HepG2 (cell line): Measurements from ENCODE around the gene C1orf50. TPM values are rescaled to one million over a fixed set of nuclear protein-coding genes. Genes with fewer than 3 reads are reported as not detected.

Source experiments
- CREM ChIP-seq, 2 experiments: sonication (generic) in 1 of 2; formaldehyde crosslinking in 1 of 2; IDR thresholded peaks; 2 replicates each; pipeline versions ENCODE4 v1.4.0 to v1.6.1; 2016 to 2020; ENCODE audit warnings: antibody characterized with exemption in 1 of 2, mild to moderate bottlenecking in 1 of 2, missing genetic modification reagents in 1 of 2
- ETV5 ChIP-seq: IDR thresholded peaks from 2 replicates; pipeline ENCODE4 v1.6.1; 2018; ENCODE audit warnings: missing biosample characterization, missing genetic modification reagents, inconsistent platforms, borderline replicate concordance
- FOXK2 ChIP-seq: fragments of 450-650 bp; IDR thresholded peaks from 2 replicates; pipeline ENCODE4 v1.6.1; 2016
- MAF1 ChIP-seq: sonication (generic); formaldehyde crosslinking; IDR thresholded peaks from 2 replicates; pipeline ENCODE4 v1.5.0; 2020; ENCODE audit warnings: missing genetic modification reagents, borderline replicate concordance
- NFYB ChIP-seq: sonication (generic); formaldehyde crosslinking; IDR thresholded peaks from 2 replicates; pipeline ENCODE4 v1.4.0; 2020; ENCODE audit warnings: missing genetic modification reagents
- NONO ChIP-seq, 2 experiments: fragments of 450-650 bp in 1 of 2; sonication (generic) in 1 of 2; formaldehyde crosslinking in 1 of 2; IDR thresholded peaks in 1 of 2; conservative IDR thresholded peaks in 1 of 2; 2 replicates each; pipeline versions ENCODE4 v1.6.1 to v1.8.0; 2017 to 2022; ENCODE audit warnings: mild to moderate bottlenecking in 1 of 2, missing genetic modification reagents in 1 of 2, moderate library complexity in 1 of 2
- SIX1 ChIP-seq: sonication (generic); formaldehyde crosslinking; IDR thresholded peaks from 2 replicates; pipeline ENCODE4 v1.4.0; 2020; ENCODE audit warnings: missing genetic modification reagents, borderline replicate concordance
- SRSF9 ChIP-seq: fragments of 200-400 bp; formaldehyde crosslinking; IDR thresholded peaks from 2 replicates; pipeline ENCODE4 v1.6.1; 2018; ENCODE audit warnings: borderline replicate concordance, mild to moderate bottlenecking, low read depth, low read length; ENCODE audit not compliant: insufficient read depth, poor library complexity, severe bottlenecking
- TAF15 ChIP-seq: fragments of 200-400 bp; formaldehyde crosslinking; IDR thresholded peaks from one replicate; pipeline ENCODE4 v1.6.1; 2018; ENCODE audit warnings: mild to moderate bottlenecking, low read depth, low read length; ENCODE audit not compliant: poor library complexity, severe bottlenecking
- ZC3H13 ChIP-seq: sonication (generic); formaldehyde crosslinking; IDR thresholded peaks from 2 replicates; pipeline ENCODE4 v1.8.1; 2023; ENCODE audit warnings: mild to moderate bottlenecking, missing genetic modification reagents, moderate library complexity
- ZNF121 ChIP-seq: sonication (generic); formaldehyde crosslinking; IDR thresholded peaks from 2 replicates; pipeline ENCODE4 v1.5.0; 2020; ENCODE audit warnings: mild to moderate bottlenecking, missing genetic modification reagents
- ZNF446 ChIP-seq: sonication (generic); formaldehyde crosslinking; IDR thresholded peaks from 2 replicates; pipeline ENCODE4 v1.5.0; 2020; ENCODE audit warnings: mild to moderate bottlenecking, missing genetic modification reagents
- ZNF619 ChIP-seq: sonication (generic); formaldehyde crosslinking; IDR thresholded peaks from 2 replicates; pipeline ENCODE4 v1.4.0; 2020; ENCODE audit warnings: mild to moderate bottlenecking, missing genetic modification reagents
- polyA plus RNA-seq, 8 experiments: library from polyadenylated mRNA; depleted of rRNA in 3 of 8; stranded (reverse) in 7 of 8; unstranded in 1 of 8; fragments of >200 nt; fragmentation: Illumina TruSeq in 4 of 8; extraction: Trizol in 4 of 8; gene quantifications; 2 replicates each; pipeline versions ENCODE4 v1.2.1 to v1.2.3, GENCODE V29; 2011 to 2016; ENCODE audit warnings: low read depth in 4 of 8, missing spikeins in 1 of 8, mixed read lengths in 1 of 8; ENCODE audit not compliant: insufficient read depth in 1 of 8
- total RNA-seq, 5 experiments: library from RNA; depleted of rRNA; stranded (reverse); fragments of >200 nt; fragmentation: Illumina TruSeq; extraction: Trizol; gene quantifications; 2 replicates each; pipeline ENCODE4 v1.2.3, GENCODE V29; 2016; ENCODE audit warnings: low read depth in 1 of 5
- TF ChIP-seq, protein P1 (sequence below): sonication (generic); formaldehyde crosslinking; IDR thresholded peaks from 2 replicates; pipeline ENCODE4 v1.4.0; 2020; ENCODE audit warnings: mild to moderate bottlenecking, missing genetic modification reagents
- TF ChIP-seq, protein P2 (sequence below): sonication (generic); formaldehyde crosslinking; IDR thresholded peaks from 2 replicates; pipeline ENCODE4 v1.4.0; 2020; ENCODE audit warnings: missing genetic modification reagents; ENCODE audit errors: not compliant biosample characterization
- TF ChIP-seq, protein P3 (sequence below): sonication (generic); formaldehyde crosslinking; IDR thresholded peaks from 2 replicates; pipeline ENCODE4 v1.4.0; 2020; ENCODE audit warnings: missing genetic modification reagents
- TF ChIP-seq, protein P4 (sequence below): sonication (generic); formaldehyde crosslinking; IDR thresholded peaks from 2 replicates; pipeline ENCODE4 v1.5.0; 2020; ENCODE audit warnings: missing genetic modification reagents
- TF ChIP-seq, protein P5 (sequence below): sonication (generic); formaldehyde crosslinking; IDR thresholded peaks from 2 replicates; pipeline ENCODE4 v1.8.0; 2023; ENCODE audit warnings: mild to moderate bottlenecking, missing genetic modification reagents

The C1orf50 gene
- total and polyA plus RNA-seq, 2 of the 13 experiments (the other 11 are each of a cell fraction or from before 2014, with no cell fraction given): 4.3 to 4.8 TPM

DNA sequence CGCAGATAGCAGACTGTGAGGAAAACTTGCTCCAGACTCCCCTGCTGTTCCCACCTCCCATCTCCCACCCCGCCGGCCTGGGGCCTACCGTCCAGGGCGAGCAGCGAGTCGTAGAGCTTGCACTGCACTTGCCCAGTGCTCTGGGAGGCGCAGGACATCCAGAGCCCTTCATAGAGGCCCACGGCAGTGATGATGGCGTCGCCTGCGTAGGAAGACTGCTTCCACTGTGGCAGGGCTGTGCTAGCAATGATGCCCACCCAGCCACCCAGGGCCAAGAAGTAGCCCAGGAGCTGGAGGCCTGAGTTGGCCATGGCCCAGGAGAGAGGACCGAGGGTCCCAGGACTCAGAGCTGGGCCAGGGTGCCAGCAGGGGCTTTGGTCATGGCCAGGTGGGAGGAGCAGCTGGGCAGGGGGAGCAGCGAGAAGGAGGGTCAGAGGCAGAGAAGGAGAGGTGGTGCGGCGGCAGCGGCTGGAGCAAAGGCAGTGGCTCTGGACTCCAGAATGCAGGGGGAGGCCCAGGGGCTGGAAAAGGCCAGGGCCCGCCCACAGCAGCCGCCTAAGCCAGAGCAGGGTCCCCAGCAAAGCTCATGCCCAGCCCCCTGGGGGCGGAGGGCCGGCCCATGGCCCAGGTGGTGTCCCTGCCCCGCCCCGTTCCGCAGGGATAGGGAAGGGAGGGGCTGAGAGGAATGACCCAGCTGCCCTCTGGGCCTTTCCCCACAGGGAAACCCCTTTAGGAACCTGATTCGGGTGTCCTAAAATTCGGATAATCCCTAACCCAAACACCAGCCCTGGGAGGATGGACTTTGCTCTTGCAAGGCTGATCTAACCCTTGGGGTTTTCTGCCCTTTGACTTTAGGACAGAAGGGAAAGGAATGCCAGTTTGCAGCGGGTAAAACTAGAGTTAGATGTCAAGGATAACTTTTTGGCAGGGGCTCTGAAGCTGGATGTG is 27.0 kb upstream of the C1orf50 start, which contains the start of gene CLDN19 (continued):
- TF ChIP-seq, protein P1, sequence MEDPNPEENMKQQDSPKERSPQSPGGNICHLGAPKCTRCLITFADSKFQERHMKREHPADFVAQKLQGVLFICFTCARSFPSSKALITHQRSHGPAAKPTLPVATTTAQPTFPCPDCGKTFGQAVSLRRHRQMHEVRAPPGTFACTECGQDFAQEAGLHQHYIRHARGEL: no peak
- TF ChIP-seq, protein P2, sequence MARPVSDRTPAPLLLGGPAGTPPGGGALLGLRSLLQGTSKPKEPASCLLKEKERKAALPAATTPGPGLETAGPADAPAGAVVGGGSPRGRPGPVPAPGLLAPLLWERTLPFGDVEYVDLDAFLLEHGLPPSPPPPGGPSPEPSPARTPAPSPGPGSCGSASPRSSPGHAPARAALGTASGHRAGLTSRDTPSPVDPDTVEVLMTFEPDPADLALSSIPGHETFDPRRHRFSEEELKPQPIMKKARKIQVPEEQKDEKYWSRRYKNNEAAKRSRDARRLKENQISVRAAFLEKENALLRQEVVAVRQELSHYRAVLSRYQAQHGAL: no peak
- TF ChIP-seq ZC3H13 (CRISPR knock-in tag): no peak
- TF ChIP-seq TAF15: no peak
- no peak for TF ChIP-seq FOXK2
- no peak for TF ChIP-seq ETV5 (CRISPR knock-in tag)
- TF ChIP-seq, protein P3, sequence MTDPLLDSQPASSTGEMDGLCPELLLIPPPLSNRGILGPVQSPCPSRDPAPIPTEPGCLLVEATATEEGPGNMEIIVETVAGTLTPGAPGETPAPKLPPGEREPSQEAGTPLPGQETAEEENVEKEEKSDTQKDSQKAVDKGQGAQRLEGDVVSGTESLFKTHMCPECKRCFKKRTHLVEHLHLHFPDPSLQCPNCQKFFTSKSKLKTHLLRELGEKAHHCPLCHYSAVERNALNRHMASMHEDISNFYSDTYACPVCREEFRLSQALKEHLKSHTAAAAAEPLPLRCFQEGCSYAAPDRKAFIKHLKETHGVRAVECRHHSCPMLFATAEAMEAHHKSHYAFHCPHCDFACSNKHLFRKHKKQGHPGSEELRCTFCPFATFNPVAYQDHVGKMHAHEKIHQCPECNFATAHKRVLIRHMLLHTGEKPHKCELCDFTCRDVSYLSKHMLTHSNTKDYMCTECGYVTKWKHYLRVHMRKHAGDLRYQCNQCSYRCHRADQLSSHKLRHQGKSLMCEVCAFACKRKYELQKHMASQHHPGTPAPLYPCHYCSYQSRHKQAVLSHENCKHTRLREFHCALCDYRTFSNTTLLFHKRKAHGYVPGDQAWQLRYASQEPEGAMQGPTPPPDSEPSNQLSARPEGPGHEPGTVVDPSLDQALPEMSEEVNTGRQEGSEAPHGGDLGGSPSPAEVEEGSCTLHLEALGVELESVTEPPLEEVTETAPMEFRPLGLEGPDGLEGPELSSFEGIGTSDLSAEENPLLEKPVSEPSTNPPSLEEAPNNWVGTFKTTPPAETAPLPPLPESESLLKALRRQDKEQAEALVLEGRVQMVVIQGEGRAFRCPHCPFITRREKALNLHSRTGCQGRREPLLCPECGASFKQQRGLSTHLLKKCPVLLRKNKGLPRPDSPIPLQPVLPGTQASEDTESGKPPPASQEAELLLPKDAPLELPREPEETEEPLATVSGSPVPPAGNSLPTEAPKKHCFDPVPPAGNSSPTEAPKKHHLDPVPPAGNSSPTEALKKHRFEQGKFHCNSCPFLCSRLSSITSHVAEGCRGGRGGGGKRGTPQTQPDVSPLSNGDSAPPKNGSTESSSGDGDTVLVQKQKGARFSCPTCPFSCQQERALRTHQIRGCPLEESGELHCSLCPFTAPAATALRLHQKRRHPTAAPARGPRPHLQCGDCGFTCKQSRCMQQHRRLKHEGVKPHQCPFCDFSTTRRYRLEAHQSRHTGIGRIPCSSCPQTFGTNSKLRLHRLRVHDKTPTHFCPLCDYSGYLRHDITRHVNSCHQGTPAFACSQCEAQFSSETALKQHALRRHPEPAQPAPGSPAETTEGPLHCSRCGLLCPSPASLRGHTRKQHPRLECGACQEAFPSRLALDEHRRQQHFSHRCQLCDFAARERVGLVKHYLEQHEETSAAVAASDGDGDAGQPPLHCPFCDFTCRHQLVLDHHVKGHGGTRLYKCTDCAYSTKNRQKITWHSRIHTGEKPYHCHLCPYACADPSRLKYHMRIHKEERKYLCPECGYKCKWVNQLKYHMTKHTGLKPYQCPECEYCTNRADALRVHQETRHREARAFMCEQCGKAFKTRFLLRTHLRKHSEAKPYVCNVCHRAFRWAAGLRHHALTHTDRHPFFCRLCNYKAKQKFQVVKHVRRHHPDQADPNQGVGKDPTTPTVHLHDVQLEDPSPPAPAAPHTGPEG: peak; percentile 37; the same call in 1 of the 2 replicates
- 0 out of 2 replicates have a peak, but pooled peaks have one; percentile 17 for TF ChIP-seq CREM (IDR thresholded peaks at IDR 0.05)
- TF ChIP-seq CREM (CRISPR knock-in tag; IDR thresholded peaks at IDR 0.05): no peak
- no peak for TF ChIP-seq MAF1 (CRISPR knock-in tag)
- TF ChIP-seq, protein P4, sequence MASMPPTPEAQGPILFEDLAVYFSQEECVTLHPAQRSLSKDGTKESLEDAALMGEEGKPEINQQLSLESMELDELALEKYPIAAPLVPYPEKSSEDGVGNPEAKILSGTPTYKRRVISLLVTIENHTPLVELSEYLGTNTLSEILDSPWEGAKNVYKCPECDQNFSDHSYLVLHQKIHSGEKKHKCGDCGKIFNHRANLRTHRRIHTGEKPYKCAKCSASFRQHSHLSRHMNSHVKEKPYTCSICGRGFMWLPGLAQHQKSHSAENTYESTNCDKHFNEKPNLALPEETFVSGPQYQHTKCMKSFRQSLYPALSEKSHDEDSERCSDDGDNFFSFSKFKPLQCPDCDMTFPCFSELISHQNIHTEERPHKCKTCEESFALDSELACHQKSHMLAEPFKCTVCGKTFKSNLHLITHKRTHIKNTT (CRISPR knock-in tag): no peak
- TF ChIP-seq, protein P5, sequence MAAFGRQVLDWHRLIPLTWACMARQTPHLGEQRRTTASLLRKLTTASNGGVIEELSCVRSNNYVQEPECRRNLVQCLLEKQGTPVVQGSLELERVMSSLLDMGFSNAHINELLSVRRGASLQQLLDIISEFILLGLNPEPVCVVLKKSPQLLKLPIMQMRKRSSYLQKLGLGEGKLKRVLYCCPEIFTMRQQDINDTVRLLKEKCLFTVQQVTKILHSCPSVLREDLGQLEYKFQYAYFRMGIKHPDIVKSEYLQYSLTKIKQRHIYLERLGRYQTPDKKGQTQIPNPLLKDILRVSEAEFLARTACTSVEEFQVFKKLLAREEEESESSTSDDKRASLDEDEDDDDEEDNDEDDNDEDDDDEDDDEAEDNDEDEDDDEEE (CRISPR knock-in tag): no peak
- no peak for TF ChIP-seq NONO (IDR thresholded peaks at IDR 0.05)
- TF ChIP-seq NONO (CRISPR knock-in tag; conservative IDR thresholded peaks at IDR 0.05): peak; percentile 52; the same call in 1 of the 2 replicates
- peak; percentile 40; the same call in 1 of the 2 replicates for TF ChIP-seq ZNF121 (CRISPR knock-in tag)
- peak; percentile 75; the same call in 1 of the 2 replicates for TF ChIP-seq ZNF619 (CRISPR knock-in tag)
- TF ChIP-seq SIX1: no peak
- TF ChIP-seq NFYB (CRISPR knock-in tag): no peak
- TF ChIP-seq ZNF446: no peak
- TF ChIP-seq SRSF9: no peak
